Astrocyte (in vitro differentiated cells and primary cell): ENCODE data around the gene AMPD2.

Experiments
- CTCF ChIP-seq: IDR thresholded peaks from 2 replicates; pipeline ENCODE4 v1.5.1; 2011; ENCODE audit warnings: low read depth, mild to moderate bottlenecking, inconsistent platforms, low read length, moderate library complexity; ENCODE audit not compliant: insufficient read depth
- EZH2 ChIP-seq: IDR thresholded peaks from 2 replicates; pipeline ENCODE4 v1.6.1; 2012; ENCODE audit warnings: mild to moderate bottlenecking, low read length, inconsistent platforms; ENCODE audit not compliant: insufficient read depth

DNA sequence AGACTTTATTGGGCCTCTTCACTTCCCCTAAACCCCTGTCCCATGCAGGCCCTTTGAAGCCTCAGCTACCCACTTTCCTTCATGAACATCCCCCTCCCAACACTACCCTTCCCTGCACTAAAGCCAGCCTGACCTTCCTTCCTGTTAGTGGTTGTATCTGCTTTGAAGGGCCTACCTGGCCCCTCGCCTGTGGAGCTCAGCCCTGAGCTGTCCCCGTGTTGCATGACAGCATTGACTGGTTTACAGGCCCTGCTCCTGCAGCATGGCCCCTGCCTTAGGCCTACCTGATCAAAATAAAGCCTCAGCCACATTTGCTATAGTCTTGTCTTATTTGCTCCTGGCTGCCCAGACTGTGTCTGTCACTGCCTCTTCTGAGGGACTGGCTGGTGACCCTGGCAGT, 41.8 kb downstream of the AMPD2 start:
- TF ChIP-seq CTCF: no peak
- TF ChIP-seq EZH2: no peak
